Liver (tissue), 3 donors: Measurements from ENCODE around the gene RGS3.

Experiments used
- EGR1 ChIP-seq, 2 donors: IDR thresholded peaks; 2 replicates each; pipeline ENCODE4 v1.6.1; 2016 to 2018; ENCODE audit warnings: antibody characterized with exemption in 2 of 2, low read depth in 2 of 2
- GABPA ChIP-seq, 2 donors: IDR thresholded peaks in 1 of 2; conservative IDR thresholded peaks in 1 of 2; 2 replicates each; pipeline ENCODE4 v1.6.1; 2016; ENCODE audit warnings: antibody characterized with exemption in 2 of 2, mild to moderate bottlenecking in 1 of 2, moderate library complexity in 1 of 2
- JUND ChIP-seq, 2 donors: IDR thresholded peaks; 2 replicates each; pipeline ENCODE4 v1.6.1; 2016; ENCODE audit warnings: antibody characterized with exemption in 2 of 2
- RAD21 ChIP-seq, 2 donors: IDR thresholded peaks; 2 replicates each; pipeline ENCODE4 v1.6.1; 2016; ENCODE audit warnings: antibody characterized with exemption in 2 of 2, mild to moderate bottlenecking in 2 of 2
- TAF1 ChIP-seq: conservative IDR thresholded peaks from 2 replicates; pipeline ENCODE4 v1.6.1; 2016; ENCODE audit warnings: antibody characterized with exemption, mild to moderate bottlenecking
- YY1 ChIP-seq: IDR thresholded peaks from 2 replicates; pipeline ENCODE4 v1.6.1; 2016; ENCODE audit warnings: antibody characterized with exemption, mild to moderate bottlenecking
- TF ChIP-seq, protein P1 (sequence below): fragments of 150-350 bp; IDR thresholded peaks from 2 replicates; pipeline ENCODE4 v1.5.1; 2017; ENCODE audit warnings: improper control_type of control experiment, low read depth, low read length; ENCODE audit not compliant: missing input control
- TF ChIP-seq, protein P2 (sequence below): IDR thresholded peaks from 2 replicates; pipeline ENCODE4 v1.6.1; 2016; ENCODE audit warnings: antibody characterized with exemption, mild to moderate bottlenecking
- TF ChIP-seq, protein P3 (sequence below): IDR thresholded peaks from 2 replicates; pipeline ENCODE4 v1.6.1; 2016; ENCODE audit warnings: antibody characterized with exemption
- TF ChIP-seq, protein P4 (sequence below): IDR thresholded peaks from 2 replicates; pipeline ENCODE4 v1.6.1; 2016; ENCODE audit warnings: antibody characterized with exemption
- donor health status: healthy.
- donor health status: healthy.

DNA sequence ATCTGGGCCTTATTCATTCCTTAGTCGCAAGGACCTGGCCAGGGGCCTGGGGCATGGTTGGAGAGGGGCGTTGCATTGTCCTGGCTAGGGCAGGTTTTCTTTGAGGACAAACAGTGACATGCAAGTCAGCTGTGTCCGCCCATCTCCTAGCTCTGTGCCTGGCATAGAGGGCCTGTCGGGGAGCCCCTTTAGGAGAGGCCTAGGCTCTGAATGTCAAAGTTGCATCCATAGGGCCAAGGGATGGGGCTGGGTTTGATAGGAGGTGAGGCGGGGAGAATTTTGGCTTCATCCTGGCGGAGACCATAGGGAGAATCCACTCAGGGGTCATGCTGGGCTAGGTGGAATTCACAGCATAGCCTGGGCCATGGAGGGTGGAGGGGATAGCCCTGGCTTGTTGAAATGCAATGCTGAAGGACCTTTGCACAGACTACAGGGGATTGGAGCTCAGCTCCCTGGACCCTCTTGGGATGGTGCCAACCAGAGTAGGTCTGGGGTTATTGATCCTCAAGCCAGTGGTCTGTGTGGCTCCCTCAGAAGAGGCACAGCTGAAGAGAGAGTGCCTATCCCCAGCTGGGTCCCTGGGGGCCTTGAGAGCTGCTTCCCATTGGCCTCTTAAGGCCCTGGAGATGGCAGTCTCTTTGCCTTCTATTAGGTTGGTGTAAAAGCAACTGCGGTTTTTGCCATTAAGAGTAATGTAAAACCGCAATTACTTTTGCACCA, 104.0 kb downstream of the RGS3 start:
- TF ChIP-seq, protein P1, sequence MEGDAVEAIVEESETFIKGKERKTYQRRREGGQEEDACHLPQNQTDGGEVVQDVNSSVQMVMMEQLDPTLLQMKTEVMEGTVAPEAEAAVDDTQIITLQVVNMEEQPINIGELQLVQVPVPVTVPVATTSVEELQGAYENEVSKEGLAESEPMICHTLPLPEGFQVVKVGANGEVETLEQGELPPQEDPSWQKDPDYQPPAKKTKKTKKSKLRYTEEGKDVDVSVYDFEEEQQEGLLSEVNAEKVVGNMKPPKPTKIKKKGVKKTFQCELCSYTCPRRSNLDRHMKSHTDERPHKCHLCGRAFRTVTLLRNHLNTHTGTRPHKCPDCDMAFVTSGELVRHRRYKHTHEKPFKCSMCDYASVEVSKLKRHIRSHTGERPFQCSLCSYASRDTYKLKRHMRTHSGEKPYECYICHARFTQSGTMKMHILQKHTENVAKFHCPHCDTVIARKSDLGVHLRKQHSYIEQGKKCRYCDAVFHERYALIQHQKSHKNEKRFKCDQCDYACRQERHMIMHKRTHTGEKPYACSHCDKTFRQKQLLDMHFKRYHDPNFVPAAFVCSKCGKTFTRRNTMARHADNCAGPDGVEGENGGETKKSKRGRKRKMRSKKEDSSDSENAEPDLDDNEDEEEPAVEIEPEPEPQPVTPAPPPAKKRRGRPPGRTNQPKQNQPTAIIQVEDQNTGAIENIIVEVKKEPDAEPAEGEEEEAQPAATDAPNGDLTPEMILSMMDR, result no peak
- TF ChIP-seq YY1 (no peak), TAF1 (no peak), GABPA (IDR thresholded peaks at IDR 0.05 in 1 of 2, conservative IDR thresholded peaks at IDR 0.05 in 1 of 2) (no peak), RAD21 (IDR thresholded peaks at IDR 0.05) (no peak), JUND (IDR thresholded peaks at IDR 0.05) (no peak), EGR1 (IDR thresholded peaks at IDR 0.05; ENCODE audit: low read depth in 2 of 2) (no peak)
- TF ChIP-seq, protein P2, sequence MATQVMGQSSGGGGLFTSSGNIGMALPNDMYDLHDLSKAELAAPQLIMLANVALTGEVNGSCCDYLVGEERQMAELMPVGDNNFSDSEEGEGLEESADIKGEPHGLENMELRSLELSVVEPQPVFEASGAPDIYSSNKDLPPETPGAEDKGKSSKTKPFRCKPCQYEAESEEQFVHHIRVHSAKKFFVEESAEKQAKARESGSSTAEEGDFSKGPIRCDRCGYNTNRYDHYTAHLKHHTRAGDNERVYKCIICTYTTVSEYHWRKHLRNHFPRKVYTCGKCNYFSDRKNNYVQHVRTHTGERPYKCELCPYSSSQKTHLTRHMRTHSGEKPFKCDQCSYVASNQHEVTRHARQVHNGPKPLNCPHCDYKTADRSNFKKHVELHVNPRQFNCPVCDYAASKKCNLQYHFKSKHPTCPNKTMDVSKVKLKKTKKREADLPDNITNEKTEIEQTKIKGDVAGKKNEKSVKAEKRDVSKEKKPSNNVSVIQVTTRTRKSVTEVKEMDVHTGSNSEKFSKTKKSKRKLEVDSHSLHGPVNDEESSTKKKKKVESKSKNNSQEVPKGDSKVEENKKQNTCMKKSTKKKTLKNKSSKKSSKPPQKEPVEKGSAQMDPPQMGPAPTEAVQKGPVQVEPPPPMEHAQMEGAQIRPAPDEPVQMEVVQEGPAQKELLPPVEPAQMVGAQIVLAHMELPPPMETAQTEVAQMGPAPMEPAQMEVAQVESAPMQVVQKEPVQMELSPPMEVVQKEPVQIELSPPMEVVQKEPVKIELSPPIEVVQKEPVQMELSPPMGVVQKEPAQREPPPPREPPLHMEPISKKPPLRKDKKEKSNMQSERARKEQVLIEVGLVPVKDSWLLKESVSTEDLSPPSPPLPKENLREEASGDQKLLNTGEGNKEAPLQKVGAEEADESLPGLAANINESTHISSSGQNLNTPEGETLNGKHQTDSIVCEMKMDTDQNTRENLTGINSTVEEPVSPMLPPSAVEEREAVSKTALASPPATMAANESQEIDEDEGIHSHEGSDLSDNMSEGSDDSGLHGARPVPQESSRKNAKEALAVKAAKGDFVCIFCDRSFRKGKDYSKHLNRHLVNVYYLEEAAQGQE, result no peak
- TF ChIP-seq, protein P3, sequence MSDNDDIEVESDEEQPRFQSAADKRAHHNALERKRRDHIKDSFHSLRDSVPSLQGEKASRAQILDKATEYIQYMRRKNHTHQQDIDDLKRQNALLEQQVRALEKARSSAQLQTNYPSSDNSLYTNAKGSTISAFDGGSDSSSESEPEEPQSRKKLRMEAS, result no peak
- TF ChIP-seq, protein P4, sequence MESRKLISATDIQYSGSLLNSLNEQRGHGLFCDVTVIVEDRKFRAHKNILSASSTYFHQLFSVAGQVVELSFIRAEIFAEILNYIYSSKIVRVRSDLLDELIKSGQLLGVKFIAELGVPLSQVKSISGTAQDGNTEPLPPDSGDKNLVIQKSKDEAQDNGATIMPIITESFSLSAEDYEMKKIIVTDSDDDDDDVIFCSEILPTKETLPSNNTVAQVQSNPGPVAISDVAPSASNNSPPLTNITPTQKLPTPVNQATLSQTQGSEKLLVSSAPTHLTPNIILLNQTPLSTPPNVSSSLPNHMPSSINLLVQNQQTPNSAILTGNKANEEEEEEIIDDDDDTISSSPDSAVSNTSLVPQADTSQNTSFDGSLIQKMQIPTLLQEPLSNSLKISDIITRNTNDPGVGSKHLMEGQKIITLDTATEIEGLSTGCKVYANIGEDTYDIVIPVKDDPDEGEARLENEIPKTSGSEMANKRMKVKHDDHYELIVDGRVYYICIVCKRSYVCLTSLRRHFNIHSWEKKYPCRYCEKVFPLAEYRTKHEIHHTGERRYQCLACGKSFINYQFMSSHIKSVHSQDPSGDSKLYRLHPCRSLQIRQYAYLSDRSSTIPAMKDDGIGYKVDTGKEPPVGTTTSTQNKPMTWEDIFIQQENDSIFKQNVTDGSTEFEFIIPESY, result no peak
